Spleen (tissue), 11 donors: Measurements from ENCODE around the gene TMEM217. TPM values are rescaled to one million over a fixed set of nuclear protein-coding genes. Genes with fewer than 3 reads are reported as not detected.

Experiments
- DNase-seq: peaks from one replicate; pipeline ENCODE4 v3.0.0-alpha.2; 2020
- H3K27ac ChIP-seq, 8 donors: fragments of 200-600 bp; sonication (generic) in 7 of 8; 1 replicate in 4 of 8; 2 replicates in 4 of 8; pipeline versions ENCODE4 v1.5.0 to v1.8.0; 2016 to 2021; ENCODE audit warnings: inconsistent platforms in 4 of 8, mild to moderate bottlenecking in 4 of 8, moderate library complexity in 1 of 8
- H3K27me3 ChIP-seq, 7 donors: fragments of 200-600 bp; sonication (generic) in 6 of 7; replicated peaks in 1 of 7; 1 replicate in 4 of 7; 2 replicates in 3 of 7; pipeline versions ENCODE4 v1.5.0 to v1.8.0; 2016 to 2021; ENCODE audit warnings: inconsistent platforms in 3 of 7, mild to moderate bottlenecking in 1 of 7
- H3K36me3 ChIP-seq, 6 donors: fragments of 200-600 bp; sonication (generic) in 5 of 6; 1 replicate in 4 of 6; 2 replicates in 2 of 6; pipeline versions ENCODE4 v1.5.0 to v1.8.0; 2016 to 2021; ENCODE audit warnings: inconsistent platforms in 2 of 6
- H3K4me1 ChIP-seq, 6 donors: fragments of 200-600 bp; sonication (generic) in 5 of 6; 1 replicate in 3 of 6; 2 replicates in 3 of 6; pipeline versions ENCODE4 v1.5.0 to v1.8.0; 2016 to 2021; ENCODE audit warnings: inconsistent platforms in 3 of 6
- H3K4me3 ChIP-seq, 8 donors: fragments of 200-600 bp; sonication (generic) in 7 of 8; 1 replicate in 4 of 8; 2 replicates in 4 of 8; pipeline versions ENCODE4 v1.5.0 to v1.8.0; 2016 to 2021; ENCODE audit warnings: inconsistent platforms in 4 of 8, mild to moderate bottlenecking in 4 of 8, moderate library complexity in 2 of 8
- H3K9me3 ChIP-seq, 8 donors: fragments of 200-600 bp; sonication (generic) in 7 of 8; 1 replicate in 4 of 8; 2 replicates in 4 of 8; pipeline versions ENCODE4 v1.5.0 to v1.8.0; 2016 to 2021; ENCODE audit warnings: inconsistent platforms in 4 of 8
- POLR2A ChIP-seq, 3 donors: fragments of 450-650 bp; IDR thresholded peaks; one replicate each; pipeline ENCODE4 v1.5.1; 2017; ENCODE audit warnings: antibody characterized with exemption in 3 of 3, mild to moderate bottlenecking in 1 of 3
- POLR2AphosphoS5 ChIP-seq, 3 donors: sonication (generic); formaldehyde crosslinking; IDR thresholded peaks; one replicate each; pipeline ENCODE4 v1.5.1; 2017; ENCODE audit warnings: antibody characterized with exemption in 3 of 3
- WGBS, 5 donors: extraction: QIAGEN DNeasy Blood & Tissue Kit in 3 of 5; methylation state at CpG; one replicate each; pipeline versions ENCODE4 v1.1.5 to v1.1.7; 2013 to 2018; 5-methylcytosine and 5-hydroxymethylcytosine counted together
- intact Hi-C: fragments of 100-400 bp; cut with DNase I; formaldehyde crosslinking; loops from one replicate; pipeline ENCODE4 v1.15.0; 2023; ENCODE audit warnings: low total_unique reads
- polyA plus RNA-seq, 3 donors: library from polyadenylated mRNA; stranded (reverse); fragments of 200-250 nt; gene quantifications; one replicate each; pipeline ENCODE4 v1.2.1, GENCODE V29; 2013
- small RNA-seq, 4 donors: library from RNA; depleted of rRNA; stranded (forward); fragments of <200 nt; gene quantifications; one replicate each; pipeline ENCODE3, GENCODE V24; 2016
- total RNA-seq, 7 donors: library from RNA; depleted of rRNA in 3 of 7; stranded (reverse); fragments of >200 nt in 3 of 7; fragmentation: NEBNext Ultra II Directional in 4 of 7; extraction: Animal tissue kit (Norgen Biotek cat#: 25700) in 4 of 7; gene quantifications; one replicate each; pipeline versions ENCODE4 v1.1.0 to v1.2.1, GENCODE V29; 2016 to 2021
- TF ChIP-seq, protein P1 (sequence below), 11 experiments: fragments of 200-600 bp in 7 of 11; fragments of 450-650 bp in 4 of 11; sonication (generic) in 4 of 11; IDR thresholded peaks in 8 of 11; conservative IDR thresholded peaks in 3 of 11; 1 replicate in 7 of 11; 2 replicates in 4 of 11; pipeline versions ENCODE4 v1.4.0 to v1.8.0; 2016 to 2021; ENCODE audit warnings: antibody characterized with exemption in 11 of 11, inconsistent platforms in 4 of 11, mild to moderate bottlenecking in 1 of 11
- donor health status: healthy with polysubstance abuse.
- donor health status: DM: no; HTN: no; CAD: no; lungs with moderate emphysema.
- donor health status: DM: no; HTN: no; CAD: no.
- donor health status: Bipolar disorder and iron deficiency.
- donor health status: healthy.
- donor health status: DM: no; HTN: no; CAD: no.
- donor health status: DM: yes; HTN: yes; CAD: no.

Gene TMEM217
- total and polyA plus RNA-seq, 10 donors, result 0.32 to 2.3 (median 0.83) TPM; not detected in 2

DNA sequence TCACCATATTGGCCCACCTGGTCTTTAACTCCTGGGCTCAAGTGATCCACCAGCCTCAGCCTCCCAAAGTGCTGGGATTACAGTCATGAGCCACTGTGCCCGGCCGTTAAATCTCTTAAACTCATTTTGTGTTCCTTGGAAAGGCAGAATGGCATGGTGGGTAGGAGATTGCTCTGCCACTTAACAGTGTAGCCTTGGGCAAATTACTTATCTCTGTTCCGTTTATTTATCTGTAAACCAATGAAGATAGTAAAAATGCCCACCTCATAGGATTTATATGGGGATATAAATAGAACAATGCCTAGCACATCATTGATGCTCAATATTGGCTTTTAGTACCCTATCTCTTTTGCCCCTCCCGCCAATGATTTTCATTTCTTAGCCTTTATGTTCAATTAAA, 95.2 kb downstream of the TMEM217 start:
- no peaks in the 10 kb centered on the region for H3K36me3 ChIP-seq
- intact Hi-C loops, result no loop called here
- peaks cover 0 to 25% (median 15%) of the 10 kb centered on the region in 6 donors for H3K4me1 ChIP-seq
- H3K27me3 ChIP-seq, result no peaks in the 10 kb centered on the region
- DNase-seq, result no peak
- 85 to 94% (median 91%) methylated on average over 4 of the region's 4 CpGs for WGBS, 5 donors
- TF ChIP-seq POLR2A (IDR thresholded peaks at IDR 0.05), result no peak
- no peak for TF ChIP-seq POLR2AphosphoS5 (IDR thresholded peaks at IDR 0.05)
- TF ChIP-seq, protein P1, sequence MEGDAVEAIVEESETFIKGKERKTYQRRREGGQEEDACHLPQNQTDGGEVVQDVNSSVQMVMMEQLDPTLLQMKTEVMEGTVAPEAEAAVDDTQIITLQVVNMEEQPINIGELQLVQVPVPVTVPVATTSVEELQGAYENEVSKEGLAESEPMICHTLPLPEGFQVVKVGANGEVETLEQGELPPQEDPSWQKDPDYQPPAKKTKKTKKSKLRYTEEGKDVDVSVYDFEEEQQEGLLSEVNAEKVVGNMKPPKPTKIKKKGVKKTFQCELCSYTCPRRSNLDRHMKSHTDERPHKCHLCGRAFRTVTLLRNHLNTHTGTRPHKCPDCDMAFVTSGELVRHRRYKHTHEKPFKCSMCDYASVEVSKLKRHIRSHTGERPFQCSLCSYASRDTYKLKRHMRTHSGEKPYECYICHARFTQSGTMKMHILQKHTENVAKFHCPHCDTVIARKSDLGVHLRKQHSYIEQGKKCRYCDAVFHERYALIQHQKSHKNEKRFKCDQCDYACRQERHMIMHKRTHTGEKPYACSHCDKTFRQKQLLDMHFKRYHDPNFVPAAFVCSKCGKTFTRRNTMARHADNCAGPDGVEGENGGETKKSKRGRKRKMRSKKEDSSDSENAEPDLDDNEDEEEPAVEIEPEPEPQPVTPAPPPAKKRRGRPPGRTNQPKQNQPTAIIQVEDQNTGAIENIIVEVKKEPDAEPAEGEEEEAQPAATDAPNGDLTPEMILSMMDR (IDR thresholded peaks at IDR 0.05 in 8 of 11, conservative IDR thresholded peaks at IDR 0.05 in 3 of 11), result no peak
- no peaks in the 10 kb centered on the region for H3K9me3 ChIP-seq
- H3K27ac ChIP-seq, result no peak overlapping the region
- no peak overlapping the region for H3K4me3 ChIP-seq

Small RNA genes within 50 kb of the gene (small RNA-seq; reads per million reads assigned to genes)
- 0 reads per million in 4 donors for gene AL096712.1

Other genes starting within 250 kb of the TMEM217 start
- gene PIM1, start 88.0 kb downstream of the TMEM217 start, total RNA-seq, result 100 to 1,000 TPM in 3 of 7 donors, 10 to 100 TPM in 4; 34.8 to 176 (median 91.5) TPM
- 10 to 100 TPM; 22.1 to 37.3 (median 22.3) TPM for gene PIM1, start 88.0 kb downstream of the TMEM217 start, polyA plus RNA-seq
- gene TBC1D22B, start 372 bp downstream of the TMEM217 start, total RNA-seq, result 10 to 100 TPM in 4 of 7 donors, 1 to 10 TPM in 3; 8.7 to 12.7 (median 10.7) TPM
- gene TBC1D22B, start 372 bp downstream of the TMEM217 start, polyA plus RNA-seq, result 1 to 10 TPM; 4.2 to 6.1 (median 4.7) TPM
- gene RNF8, start 95.8 kb upstream of the TMEM217 start, total RNA-seq, result 10 to 100 TPM; 11.3 to 15.6 (median 14.1) TPM
- 10 to 100 TPM in 1 of 3 donors, 1 to 10 TPM in 2; 8.0 to 12.4 (median 9.8) TPM for gene RNF8, start 95.8 kb upstream of the TMEM217 start, polyA plus RNA-seq
- gene CMTR1, start 175.1 kb upstream of the TMEM217 start, total RNA-seq, result 10 to 100 TPM; 40.8 to 62.4 (median 52.3) TPM
- gene CMTR1, start 175.1 kb upstream of the TMEM217 start, polyA plus RNA-seq, result 10 to 100 TPM; 19.4 to 27.5 (median 23.3) TPM
- gene CCDC167, start 241.7 kb upstream of the TMEM217 start, total RNA-seq, result 10 to 100 TPM; 11.6 to 38.4 (median 17.4) TPM
- gene CCDC167, start 241.7 kb upstream of the TMEM217 start, polyA plus RNA-seq, result 10 to 100 TPM; 26.1 to 64.8 (median 41.0) TPM